Activated CD4-positive, alpha-beta T cell treated with anti-CD3 and anti-CD28 coated beads for 36 hours (primary cell): ENCODE data around the gene PELI1. TPM values are rescaled to one million over a fixed set of nuclear protein-coding genes. Genes with fewer than 3 reads are reported as not detected.
A peak's percentile ranks its signal among the peaks of the same experiment; 100 is the strongest.

ENCODE experiments used
- ATAC-seq: fragments of 200-7000 bp; cut with Tn5 transposase; one replicate; pipeline ENCODE4 v1.10.0; 2021; ENCODE audit warnings: mild to moderate bottlenecking, moderate library complexity
- CTCF ChIA-PET: fragments of 350-600 bp; sonication (Branson Sonifier 250); formaldehyde crosslinking; loops from one replicate; lab custom pipeline; 2021; ENCODE audit warnings: antibody characterized with exemption; lab: Charles Lee
- POLR2A ChIA-PET: fragments of 350-600 bp; sonication (Branson Sonifier 250); formaldehyde crosslinking; loops from one replicate; lab custom pipeline; 2021; ENCODE audit warnings: antibody characterized with exemption, inconsistent platforms; lab: Charles Lee
- DNase-seq: peaks from one replicate; pipeline ENCODE4 v3.0.0-alpha.2; 2020
- H3K27ac Mint-ChIP-seq: one replicate; pipeline ENCODE4 v1.8.0; 2021; ENCODE audit warnings: mixed read lengths
- H3K27me3 Mint-ChIP-seq: one replicate; pipeline ENCODE4 v1.8.0; 2021; ENCODE audit warnings: mixed read lengths
- H3K36me3 Mint-ChIP-seq: one replicate; pipeline ENCODE4 v1.8.0; 2021; ENCODE audit warnings: low read depth, mixed read lengths
- H3K4me1 Mint-ChIP-seq: one replicate; pipeline ENCODE4 v1.8.0; 2021; ENCODE audit warnings: mixed read lengths
- H3K4me3 Mint-ChIP-seq: one replicate; pipeline ENCODE4 v1.8.0; 2021; ENCODE audit warnings: mild to moderate bottlenecking, moderate library complexity, mixed read lengths
- H3K9me3 Mint-ChIP-seq: one replicate; pipeline ENCODE4 v1.8.0; 2021; ENCODE audit warnings: low read depth, mixed read lengths
- intact Hi-C, 2 experiments: fragments of 100-400 bp; cut with DNase I in 1 of 2; cut with micrococcal nuclease in 1 of 2; formaldehyde crosslinking; loops; one replicate each; pipeline versions ENCODE4 v1.14.2 to v1.15.1; 2022 to 2024; cut with DNase I, micrococcal nuclease
- total RNA-seq, 2 experiments: library from RNA; stranded (reverse); gene quantifications; one replicate each; pipeline ENCODE4 v1.2.3, GENCODE V29; 2021

PELI1 gene
- total RNA-seq, 2 experiments from 2014 or later = 21.3 to 29.7 TPM

GRCh38 chr2:64063924-64064331 lies 80.3 kb downstream of the PELI1 start:
- H3K4me3 Mint-ChIP-seq = no peak overlapping the region
- H3K27me3 Mint-ChIP-seq = no peaks in the 10 kb centered on the region
- ChIA-PET CTCF (interaction anchor here (0.6 to 1.6 kb wide), 7 partner anchors 9 to 424 kb away, joined by 3 to 5 read pairs (median 3); no protein-coding TSS in a partner anchor), POLR2A (interaction anchor here (0.6 to 1.8 kb wide), 3 partner anchors 28 to 262 kb away, joined by 3 to 11 read pairs (median 4); no protein-coding TSS in a partner anchor)
- no peaks in the 10 kb centered on the region for H3K9me3 Mint-ChIP-seq
- DNase-seq = no peak
- no peak for ATAC-seq
- H3K4me1 Mint-ChIP-seq = peaks cover 30% of the 10 kb centered on the region
- no peaks in the 10 kb centered on the region for H3K36me3 Mint-ChIP-seq
- intact Hi-C loops = loop anchor here in 1 of 2 experiments (1.0 to 2.0 kb wide), 2 partner anchors 37 to 262 kb away; no protein-coding TSS in a partner anchor
- H3K27ac Mint-ChIP-seq = peak overlapping the region; percentile 44

GRCh38 chr2:64063454-64063853 lies 80.8 kb downstream of the PELI1 start:
- DNase-seq (no peak), ATAC-seq (no peak)
- Mint-ChIP-seq H3K4me3 (no peak overlapping the region), H3K4me1 (peaks cover 30% of the 10 kb centered on the region), H3K9me3 (no peaks in the 10 kb centered on the region), H3K36me3 (no peaks in the 10 kb centered on the region), H3K27ac (peak overlapping the region; percentile 44), H3K27me3 (no peaks in the 10 kb centered on the region)
- ChIA-PET CTCF (interaction anchor here (0.6 to 1.6 kb wide), 8 partner anchors 8 to 424 kb away, joined by 3 to 6 read pairs (median 4); no protein-coding TSS in a partner anchor), POLR2A (no interaction called here)
- intact Hi-C loops = no loop called here

GRCh38 chr2:64062840-64063239 lies 81.4 kb downstream of the PELI1 start:
- intact Hi-C loops = no loop called here
- Mint-ChIP-seq H3K4me3 (no peak overlapping the region), H3K27ac (no peak overlapping the region), H3K4me1 (peaks cover 30% of the 10 kb centered on the region), H3K9me3 (no peaks in the 10 kb centered on the region), H3K36me3 (no peaks in the 10 kb centered on the region), H3K27me3 (no peaks in the 10 kb centered on the region)
- DNase-seq (peak; percentile 15), ATAC-seq (no peak)
- POLR2A ChIA-PET = no interaction called here
- CTCF ChIA-PET = interaction anchor here (0.6 to 1.5 kb wide), 9 partner anchors 8 to 460 kb away, joined by 3 to 6 read pairs (median 3); no protein-coding TSS in a partner anchor

- Mint-ChIP-seq H3K4me1 (peaks cover 27% of the 10 kb centered on the region), H3K36me3 (no peaks in the 10 kb centered on the region), H3K9me3 (no peaks in the 10 kb centered on the region), H3K4me3 (no peak overlapping the region), H3K27me3 (no peaks in the 10 kb centered on the region), H3K27ac (no peak overlapping the region)
- DNase-seq = no peak
- intact Hi-C loops = no loop called here
- ChIA-PET POLR2A (no interaction called here), CTCF (interaction anchor here (1.2 to 2.1 kb wide), 3 partner anchors 9 to 83 kb away, joined by 4 to 7 read pairs (median 4); no protein-coding TSS in a partner anchor)
- no peak for ATAC-seq
These were observed 85.0 kb downstream of the PELI1 start for GRCh38 chr2:64059270-64059669.

GRCh38 chr2:64056021-64056420 lies 88.2 kb downstream of the PELI1 start:
- CTCF ChIA-PET = interaction anchor here (0.7 to 1.5 kb wide), 4 partner anchors 8 to 432 kb away, joined by 3 to 5 read pairs (median 4); no protein-coding TSS in a partner anchor
- ATAC-seq = no peak
- intact Hi-C loops = no loop called here

GRCh38 chr2:64054161-64054915 lies 89.9 kb downstream of the PELI1 start:
- ChIA-PET CTCF (interaction anchor here (0.6 to 2.1 kb wide), 11 partner anchors 9 to 434 kb away, joined by 3 to 17 read pairs (median 5); no protein-coding TSS in a partner anchor), POLR2A (interaction anchor here (0.7 kb wide), 1 partner anchor 107 kb away, joined by 5 read pairs; no protein-coding TSS in a partner anchor)
- Mint-ChIP-seq H3K4me1 (peaks cover 39% of the 10 kb centered on the region), H3K27me3 (no peaks in the 10 kb centered on the region), H3K9me3 (no peaks in the 10 kb centered on the region), H3K36me3 (no peaks in the 10 kb centered on the region), H3K4me3 (no peak overlapping the region), H3K27ac (no peak overlapping the region)
- intact Hi-C loops = loop anchor here in 1 of 2 experiments (5.0 kb wide), 1 partner anchor 813 kb away; no protein-coding TSS in a partner anchor
- DNase-seq (no peak), ATAC-seq (no peak)

More at GRCh38 chr2:64056021-64056420, 88.2 kb downstream of the PELI1 start:
- Mint-ChIP-seq H3K9me3 (no peaks in the 10 kb centered on the region), H3K27ac (no peak overlapping the region), H3K4me1 (peaks cover 32% of the 10 kb centered on the region), H3K36me3 (no peaks in the 10 kb centered on the region), H3K27me3 (no peaks in the 10 kb centered on the region), H3K4me3 (no peak overlapping the region)
- no peak for DNase-seq
- POLR2A ChIA-PET = interaction anchor here (0.7 kb wide), 1 partner anchor 276 kb away, joined by 3 read pairs; no protein-coding TSS in a partner anchor

- Mint-ChIP-seq H3K27me3 (no peaks in the 10 kb centered on the region), H3K9me3 (no peaks in the 10 kb centered on the region), H3K27ac (no peak overlapping the region), H3K4me1 (peaks cover 40% of the 10 kb centered on the region), H3K36me3 (no peaks in the 10 kb centered on the region), H3K4me3 (no peak overlapping the region)
- intact Hi-C loops = loop anchor here in 1 of 2 experiments (5.0 kb wide), 1 partner anchor 815 kb away; no protein-coding TSS in a partner anchor
- POLR2A ChIA-PET = no interaction called here
- no peak for ATAC-seq
- no peak for DNase-seq
- CTCF ChIA-PET = interaction anchor here (1.0 to 5.6 kb wide), 4 partner anchors 10 to 276 kb away, joined by 3 to 172 read pairs (median 4); no protein-coding TSS in a partner anchor
These were observed 91.6 kb downstream of the PELI1 start for GRCh38 chr2:64052463-64053241.

- ChIA-PET POLR2A (interaction anchor here (1.1 kb wide), 1 partner anchor 279 kb away, joined by 5 read pairs; no protein-coding TSS in a partner anchor), CTCF (interaction anchor here (0.6 to 5.6 kb wide), 27 partner anchors 9 to 473 kb away, joined by 3 to 172 read pairs (median 4); partner anchors contain the start of gene AFTPH)
- H3K4me1 Mint-ChIP-seq = peaks cover 33% of the 10 kb centered on the region
- peak; percentile 81 for DNase-seq
- no peaks in the 10 kb centered on the region for H3K27me3 Mint-ChIP-seq
- intact Hi-C loops = loop anchor here (1.0 to 5.0 kb wide), 7 partner anchors 93 to 823 kb away; partner anchors contain the start of gene PELI1 (in 1 of the 2)
- H3K36me3 Mint-ChIP-seq = no peaks in the 10 kb centered on the region
- peak overlapping the region; percentile 66 for H3K27ac Mint-ChIP-seq
- H3K9me3 Mint-ChIP-seq = no peaks in the 10 kb centered on the region
- ATAC-seq = peak; percentile 96
- H3K4me3 Mint-ChIP-seq = no peak overlapping the region
These were observed 94.5 kb downstream of the PELI1 start for GRCh38 chr2:64049633-64050220.

GRCh38 chr2:64045938-64046337 lies 98.3 kb downstream of the PELI1 start:
- intact Hi-C loops = loop anchor here in 1 of 2 experiments (5.0 kb wide), 1 partner anchor 826 kb away; no protein-coding TSS in a partner anchor
- Mint-ChIP-seq H3K27ac (no peak overlapping the region), H3K27me3 (no peaks in the 10 kb centered on the region), H3K4me1 (peaks cover 10% of the 10 kb centered on the region), H3K4me3 (no peak overlapping the region), H3K36me3 (no peaks in the 10 kb centered on the region), H3K9me3 (no peaks in the 10 kb centered on the region)
- ChIA-PET CTCF (interaction anchor here (0.6 to 2.6 kb wide), 7 partner anchors 9 to 863 kb away, joined by 3 to 12 read pairs (median 4); no protein-coding TSS in a partner anchor), POLR2A (no interaction called here)
- no peak for ATAC-seq
- no peak for DNase-seq
